ENCODE measurements around the gene SOCS1. TPM values are rescaled to one million over a fixed set of nuclear protein-coding genes. Genes with fewer than 3 reads are reported as not detected.

The SOCS1 gene
- total RNA-seq, 1 donor from 2014 or later = 11.7 TPM

GRCh38 chr16:11260596-11260966, 4.6 kb upstream of the SOCS1 start:
- Mint-ChIP-seq H3K4me1 (peaks cover 19% of the 10 kb centered on the region), H3K36me3 (no peaks in the 10 kb centered on the region), H3K27ac (no peak overlapping the region), H3K4me3 (no peak overlapping the region), H3K9me3 (no peaks in the 10 kb centered on the region), H3K27me3 (ENCODE audit: low read depth) (no peaks in the 10 kb centered on the region)
- TF ChIP-seq CTCF (IDR thresholded peaks at IDR 0.05; ENCODE audit: unreplicated experiment) = no peak
- DNase-seq (ENCODE audit: low spot score in 2 of 2, unreplicated experiment in 2 of 2) = no peak

- H3K27me3 Mint-ChIP-seq (ENCODE audit: low read depth) = no peaks in the 10 kb centered on the region
- no peaks in the 10 kb centered on the region for H3K36me3 Mint-ChIP-seq
- TF ChIP-seq CTCF (IDR thresholded peaks at IDR 0.05; ENCODE audit: unreplicated experiment) = no peak
- H3K9me3 Mint-ChIP-seq = no peaks in the 10 kb centered on the region
- no peak overlapping the region for H3K27ac Mint-ChIP-seq
- DNase-seq (ENCODE audit: low spot score in 2 of 2, unreplicated experiment in 2 of 2) = no peak
- H3K4me1 Mint-ChIP-seq = peaks cover 19% of the 10 kb centered on the region
- H3K4me3 Mint-ChIP-seq = no peak overlapping the region
These were observed 3.9 kb upstream of the SOCS1 start for GRCh38 chr16:11259655-11260595.

GRCh38 chr16:11258553-11259492, 2.8 kb upstream of the SOCS1 start:
- Mint-ChIP-seq H3K4me3 (no peak overlapping the region), H3K9me3 (no peaks in the 10 kb centered on the region), H3K27me3 (ENCODE audit: low read depth) (no peaks in the 10 kb centered on the region), H3K36me3 (no peaks in the 10 kb centered on the region), H3K27ac (no peak overlapping the region), H3K4me1 (peaks cover 20% of the 10 kb centered on the region)
- no peak for DNase-seq (ENCODE audit: low spot score in 2 of 2, unreplicated experiment in 2 of 2)
- no peak for TF ChIP-seq CTCF (IDR thresholded peaks at IDR 0.05; ENCODE audit: unreplicated experiment)

- H3K27me3 Mint-ChIP-seq (ENCODE audit: low read depth) = no peaks in the 10 kb centered on the region
- H3K9me3 Mint-ChIP-seq = no peaks in the 10 kb centered on the region
- peak overlapping the region; percentile 90 for H3K4me3 Mint-ChIP-seq
- DNase-seq (ENCODE audit: low spot score in 2 of 2, unreplicated experiment in 2 of 2) = peak in 1 of 2 experiments; percentile 60
- H3K4me1 Mint-ChIP-seq = peaks cover 31% of the 10 kb centered on the region
- peak overlapping the region; percentile 91 for H3K27ac Mint-ChIP-seq
- TF ChIP-seq CTCF (IDR thresholded peaks at IDR 0.05; ENCODE audit: unreplicated experiment) = peak; percentile 39
- no peaks in the 10 kb centered on the region for H3K36me3 Mint-ChIP-seq
These were observed 1.3 kb upstream of the SOCS1 start for GRCh38 chr16:11257131-11257938.

GRCh38 chr16:11256661-11257130, 692 bp upstream of the SOCS1 start:
- no peaks in the 10 kb centered on the region for H3K36me3 Mint-ChIP-seq
- DNase-seq (ENCODE audit: low spot score in 2 of 2, unreplicated experiment in 2 of 2) = no peak
- TF ChIP-seq CTCF (IDR thresholded peaks at IDR 0.05; ENCODE audit: unreplicated experiment) = no peak
- H3K9me3 Mint-ChIP-seq = no peaks in the 10 kb centered on the region
- no peaks in the 10 kb centered on the region for H3K27me3 Mint-ChIP-seq (ENCODE audit: low read depth)
- peak overlapping the region; percentile 98 for H3K27ac Mint-ChIP-seq
- H3K4me3 Mint-ChIP-seq = peak overlapping the region; percentile 90
- peaks cover 33% of the 10 kb centered on the region for H3K4me1 Mint-ChIP-seq
